Measurements from ENCODE around the gene IQCH.

IQCH gene

GRCh38 chr15:67369359-67369998, 114.9 kb downstream of the IQCH start:
- Mint-ChIP-seq H3K27ac (no peak overlapping the region), H3K4me1 (peaks cover 23% of the 10 kb centered on the region), H3K36me3 (ENCODE audit: low read depth) (no peaks in the 10 kb centered on the region), H3K4me3 (no peak overlapping the region), H3K9me3 (no peaks in the 10 kb centered on the region), H3K27me3 (ENCODE audit: low read depth, poor library complexity) (peaks cover 18% of the 10 kb centered on the region)
- TF ChIP-seq CTCF (IDR thresholded peaks at IDR 0.05): no peak
- no peak for DNase-seq

- Mint-ChIP-seq H3K9me3 (no peaks in the 10 kb centered on the region), H3K27ac (no peak overlapping the region), H3K4me3 (no peak overlapping the region), H3K4me1 (peaks cover 23% of the 10 kb centered on the region), H3K36me3 (ENCODE audit: low read depth) (no peaks in the 10 kb centered on the region), H3K27me3 (ENCODE audit: low read depth, poor library complexity) (peaks cover 18% of the 10 kb centered on the region)
- TF ChIP-seq CTCF (IDR thresholded peaks at IDR 0.05): no peak
- DNase-seq: no peak
Measured at GRCh38 chr15:67370206-67370954, 115.8 kb downstream of the IQCH start.

- no peak overlapping the region for H3K4me3 Mint-ChIP-seq
- no peak overlapping the region for H3K27ac Mint-ChIP-seq
- no peak for TF ChIP-seq CTCF (IDR thresholded peaks at IDR 0.05)
- no peak for DNase-seq
- no peaks in the 10 kb centered on the region for H3K36me3 Mint-ChIP-seq (ENCODE audit: low read depth)
- no peaks in the 10 kb centered on the region for H3K9me3 Mint-ChIP-seq
- H3K4me1 Mint-ChIP-seq: peaks cover 24% of the 10 kb centered on the region
- peaks cover 18% of the 10 kb centered on the region for H3K27me3 Mint-ChIP-seq (ENCODE audit: low read depth, poor library complexity)
Measured at GRCh38 chr15:67372543-67372942, 118.0 kb downstream of the IQCH start.

- Mint-ChIP-seq H3K36me3 (ENCODE audit: low read depth) (no peaks in the 10 kb centered on the region), H3K4me3 (no peak overlapping the region), H3K4me1 (peaks cover 30% of the 10 kb centered on the region), H3K27ac (no peak overlapping the region), H3K9me3 (no peaks in the 10 kb centered on the region), H3K27me3 (ENCODE audit: low read depth, poor library complexity) (peaks cover 18% of the 10 kb centered on the region)
- TF ChIP-seq CTCF (IDR thresholded peaks at IDR 0.05): no peak
- DNase-seq: no peak
Measured at GRCh38 chr15:67372986-67373675, 118.5 kb downstream of the IQCH start.

GRCh38 chr15:67373971-67374370, 119.4 kb downstream of the IQCH start:
- H3K4me1 Mint-ChIP-seq: peaks cover 33% of the 10 kb centered on the region
- no peak overlapping the region for H3K4me3 Mint-ChIP-seq
- no peak overlapping the region for H3K27ac Mint-ChIP-seq
- TF ChIP-seq CTCF (IDR thresholded peaks at IDR 0.05): no peak
- no peaks in the 10 kb centered on the region for H3K36me3 Mint-ChIP-seq (ENCODE audit: low read depth)
- DNase-seq: no peak
- H3K27me3 Mint-ChIP-seq (ENCODE audit: low read depth, poor library complexity): peaks cover 18% of the 10 kb centered on the region
- no peaks in the 10 kb centered on the region for H3K9me3 Mint-ChIP-seq
